ENCODE measurements around the gene CDCA5. TPM values are rescaled to one million over a fixed set of nuclear protein-coding genes. Genes with fewer than 3 reads are reported as not detected.

The CDCA5 gene
- total RNA-seq, 1 experiment from 2014 or later, result 72.1 TPM

GRCh38 chr11:65100674-65101350 lies 17.0 kb upstream of the CDCA5 start:
- H4K20me1 ChIP-seq (ENCODE audit: insufficient read depth), result no peaks in the 10 kb centered on the region
- no peaks in the 10 kb centered on the region for H3K9me3 ChIP-seq (ENCODE audit: control insufficient read depth in 1 of 2, insufficient read depth in 1 of 2, low read depth in 1 of 2, low read length in 2 of 2)
- no peak for TF ChIP-seq SRF (IDR thresholded peaks at IDR 0.05; ENCODE audit: low read depth)
- TF ChIP-seq CTCF (IDR thresholded peaks at IDR 0.05 in 2 of 3, conservative IDR thresholded peaks at IDR 0.05 in 1 of 3; ENCODE audit: borderline replicate concordance in 1 of 3, insufficient read depth in 1 of 3, low read depth in 2 of 3, low read length in 2 of 3), result peak in 1 of 3 experiments; percentile 39; a peak in 2 of 6 replicates
- TF ChIP-seq FOSL1 (IDR thresholded peaks at IDR 0.05; ENCODE audit: low read depth), result no peak
- TF ChIP-seq ZNF274 (IDR thresholded peaks at IDR 0.05; ENCODE audit: low read depth, low read length), result no peak
- no peaks in the 10 kb centered on the region for H3K9me2 ChIP-seq (ENCODE audit: insufficient read depth)
- ChIA-PET POLR2A (interaction anchor here (0.6 to 1.4 kb wide), 2 partner anchors 11 to 44 kb away, joined by 3 to 4 read pairs; partner anchors contain the start of gene TM7SF2), CTCF (interaction anchor here (1.5 kb wide), 1 partner anchor 11 kb away, joined by 8 read pairs; the partner anchor contains the start of gene TM7SF2), RAD21 (ENCODE audit: low non-redundant PET in 1 of 2, low total read pairs in 2 of 2, uncharacterized antibody in 2 of 2, unreplicated experiment in 2 of 2) (no interaction called here)
- peaks cover 3 to 6% of the 10 kb centered on the region in 2 experiments; a peak in 2 of 4 replicates for H3K36me3 ChIP-seq (ENCODE audit: control insufficient read depth in 1 of 2, insufficient read depth in 2 of 2, low read length in 2 of 2)
- H3K27ac ChIP-seq (ENCODE audit: low read depth, low read length), result no peak overlapping the region
- H3K4me2 ChIP-seq (ENCODE audit: low read length), result no peak overlapping the region
- intact Hi-C loops (cut with micrococcal nuclease), result no loop called here
- H3K4me3 ChIP-seq (replicated peaks in 1 of 2; ENCODE audit: low read depth in 1 of 2, low read length in 2 of 2), result no peak overlapping the region
- no peak overlapping the region for H3K9ac ChIP-seq (ENCODE audit: low read length)
- DNase-seq (ENCODE audit: low read depth, low spot score) (no peak), ATAC-seq (no peak)
- no peaks in the 10 kb centered on the region for H3K27me3 ChIP-seq (ENCODE audit: insufficient read depth, low read length)
- BruUV-seq (replicated peaks), result no TSS peak
- no peak overlapping the region for H2AFZ ChIP-seq (ENCODE audit: low read depth, low read length, poor library complexity, severe bottlenecking)
- H3K79me2 ChIP-seq (ENCODE audit: insufficient read depth, low read length), result peaks cover 39% of the 10 kb centered on the region
- peaks cover 3 to 9% of the 10 kb centered on the region in 2 experiments; a peak in 3 of 4 replicates for H3K4me1 ChIP-seq (ENCODE audit: control insufficient read depth in 1 of 2, insufficient read depth in 2 of 2, low read length in 2 of 2)

GRCh38 chr11:65096926-65097325 lies 13.1 kb upstream of the CDCA5 start:
- H3K9me2 ChIP-seq (ENCODE audit: insufficient read depth), result no peaks in the 10 kb centered on the region
- H3K27ac ChIP-seq (ENCODE audit: low read depth, low read length), result no peak overlapping the region
- intact Hi-C loops (cut with micrococcal nuclease), result loop anchor here (1.0 to 5.0 kb wide), 2 partner anchors 13 to 85 kb away; partner anchors contain the start of genes ARL2, CDCA5 and ZFPL1
- no peaks in the 10 kb centered on the region for H3K9me3 ChIP-seq (ENCODE audit: control insufficient read depth in 1 of 2, insufficient read depth in 1 of 2, low read depth in 1 of 2, low read length in 2 of 2)
- peak; percentile 11 for ATAC-seq
- H3K79me2 ChIP-seq (ENCODE audit: insufficient read depth, low read length), result peaks cover 23% of the 10 kb centered on the region
- no peak for DNase-seq (ENCODE audit: low read depth, low spot score)
- ChIA-PET RAD21 (ENCODE audit: low non-redundant PET in 1 of 2, low total read pairs in 2 of 2, uncharacterized antibody in 2 of 2, unreplicated experiment in 2 of 2) (interaction anchor here in 1 of 2 experiments (0.6 kb wide), 1 partner anchor 443 kb away, joined by 3 read pairs; no protein-coding TSS in a partner anchor), POLR2A (interaction anchor here (3.2 kb wide), 1 partner anchor 14 kb away, joined by 21 read pairs; the partner anchor contains the start of gene TM7SF2), CTCF (interaction anchor here (1.1 to 1.7 kb wide), 2 partner anchors 11 to 13 kb away, joined by 3 to 14 read pairs; no protein-coding TSS in a partner anchor)
- peak overlapping the region; percentile 77 for H3K9ac ChIP-seq (ENCODE audit: low read length)
- H3K4me2 ChIP-seq (ENCODE audit: low read length), result peak overlapping the region; percentile 88
- TSS peak; percentile 50 for BruUV-seq (replicated peaks)
- H3K4me3 ChIP-seq (replicated peaks in 1 of 2; ENCODE audit: low read depth in 1 of 2, low read length in 2 of 2), result peak overlapping the region; percentile 74 to 78
- peaks cover 3 to 6% of the 10 kb centered on the region in 2 experiments; a peak in 2 of 4 replicates for H3K36me3 ChIP-seq (ENCODE audit: control insufficient read depth in 1 of 2, insufficient read depth in 2 of 2, low read length in 2 of 2)
- no peak overlapping the region for H2AFZ ChIP-seq (ENCODE audit: low read depth, low read length, poor library complexity, severe bottlenecking)
- H4K20me1 ChIP-seq (ENCODE audit: insufficient read depth), result no peaks in the 10 kb centered on the region
- H3K27me3 ChIP-seq (ENCODE audit: insufficient read depth, low read length), result no peaks in the 10 kb centered on the region
- peaks cover 3 to 12% of the 10 kb centered on the region in 2 experiments; a peak in 3 of 4 replicates for H3K4me1 ChIP-seq (ENCODE audit: control insufficient read depth in 1 of 2, insufficient read depth in 2 of 2, low read length in 2 of 2)
- TF ChIP-seq CBX3 (IDR thresholded peaks at IDR 0.05; ENCODE audit: low read depth) (no peak), TCF7L2 (IDR thresholded peaks at IDR 0.05; ENCODE audit: borderline replicate concordance, extremely low read depth, insufficient read depth, insufficient read length) (no peak), CTCF (IDR thresholded peaks at IDR 0.05 in 2 of 3, conservative IDR thresholded peaks at IDR 0.05 in 1 of 3; ENCODE audit: borderline replicate concordance in 1 of 3, insufficient read depth in 1 of 3, low read depth in 2 of 3, low read length in 2 of 3) (no peak), ATF3 (IDR thresholded peaks at IDR 0.05) (no peak), MAX (IDR thresholded peaks at IDR 0.05) (no peak), ZBTB33 (IDR thresholded peaks at IDR 0.05; ENCODE audit: extremely low read depth, insufficient replicate concordance, low read length) (no peak)
